Endothelial cell (in vitro differentiated cells): Measurements from ENCODE around the gene IL36RN. TPM values are rescaled to one million over a fixed set of nuclear protein-coding genes. Genes with fewer than 3 reads are reported as not detected.

ENCODE experiments used
- DNase-seq: peaks from one replicate; pipeline ENCODE4 v3.0.0; 2021; ENCODE audit warnings: low spot score
- H3K27ac Mint-ChIP-seq: one replicate; pipeline ENCODE4 v1.8.0; 2021; ENCODE audit warnings: mixed read lengths, inconsistent platforms; ENCODE audit not compliant: unreplicated experiment
- H3K27me3 Mint-ChIP-seq: one replicate; pipeline ENCODE4 v1.8.0; 2021; ENCODE audit warnings: mild to moderate bottlenecking, moderate library complexity, mixed read lengths, inconsistent platforms; ENCODE audit not compliant: unreplicated experiment
- H3K36me3 Mint-ChIP-seq: one replicate; pipeline ENCODE4 v1.8.0; 2021; ENCODE audit warnings: mild to moderate bottlenecking, low read depth, mixed read lengths, inconsistent platforms; ENCODE audit not compliant: unreplicated experiment
- H3K4me1 Mint-ChIP-seq: one replicate; pipeline ENCODE4 v1.8.0; 2021; ENCODE audit warnings: mild to moderate bottlenecking, mixed read lengths, inconsistent platforms; ENCODE audit not compliant: unreplicated experiment
- H3K4me3 Mint-ChIP-seq: one replicate; pipeline ENCODE4 v1.8.0; 2021; ENCODE audit warnings: mild to moderate bottlenecking, mixed read lengths, inconsistent platforms; ENCODE audit not compliant: unreplicated experiment
- H3K9me3 Mint-ChIP-seq: one replicate; pipeline ENCODE4 v1.8.0; 2021; ENCODE audit warnings: mixed read lengths, inconsistent platforms; ENCODE audit not compliant: unreplicated experiment
- CTCF ChIP-seq: fragments of 200-600 bp; sonication (generic); IDR thresholded peaks from one replicate; pipeline ENCODE4 v1.5.0; 2021; ENCODE audit warnings: antibody characterized with exemption; ENCODE audit not compliant: unreplicated experiment
- total RNA-seq: library from RNA; stranded (reverse); fragmentation: NEBNext Ultra II Directional; extraction: Animal tissue kit (Norgen Biotek cat#: 25700); gene quantifications from one replicate; pipeline ENCODE4 v1.2.1, GENCODE V29; 2021; ENCODE audit not compliant: unreplicated experiment

IL36RN gene
- total RNA-seq, 1 donor from 2014 or later = not detected

- Mint-ChIP-seq H3K36me3 (no peaks in the 10 kb centered on the region), H3K27me3 (peaks cover 6% of the 10 kb centered on the region), H3K4me1 (no peaks in the 10 kb centered on the region)
Observed at GRCh38 chr2:113075600-113075999, 16.6 kb downstream of the IL36RN start.

GRCh38 chr2:113076954-113077669, 18.1 kb downstream of the IL36RN start:
- Mint-ChIP-seq H3K36me3 (no peaks in the 10 kb centered on the region), H3K4me3 (no peak overlapping the region), H3K9me3 (no peaks in the 10 kb centered on the region), H3K27me3 (peaks cover 6% of the 10 kb centered on the region), H3K4me1 (no peaks in the 10 kb centered on the region), H3K27ac (no peak overlapping the region)
- no peak for DNase-seq
- no peak for TF ChIP-seq CTCF

More at GRCh38 chr2:113075600-113075999, 16.6 kb downstream of the IL36RN start:
- Mint-ChIP-seq H3K9me3 (no peaks in the 10 kb centered on the region), H3K27ac (no peak overlapping the region), H3K4me3 (no peak overlapping the region)
- no peak for TF ChIP-seq CTCF
- DNase-seq = no peak

- no peak overlapping the region for H3K4me3 Mint-ChIP-seq
- H3K4me1 Mint-ChIP-seq = no peaks in the 10 kb centered on the region
- DNase-seq = no peak
- H3K36me3 Mint-ChIP-seq = no peaks in the 10 kb centered on the region
- no peaks in the 10 kb centered on the region for H3K9me3 Mint-ChIP-seq
- no peak for TF ChIP-seq CTCF
- H3K27ac Mint-ChIP-seq = no peak overlapping the region
- H3K27me3 Mint-ChIP-seq = peaks cover 6% of the 10 kb centered on the region
Observed at GRCh38 chr2:113077921-113078320, 18.9 kb downstream of the IL36RN start.

GRCh38 chr2:113078350-113078839, 19.4 kb downstream of the IL36RN start:
- Mint-ChIP-seq H3K36me3 (no peaks in the 10 kb centered on the region), H3K4me3 (no peak overlapping the region), H3K27ac (no peak overlapping the region), H3K9me3 (no peaks in the 10 kb centered on the region), H3K4me1 (no peaks in the 10 kb centered on the region), H3K27me3 (peaks cover 6% of the 10 kb centered on the region)
- no peak for DNase-seq
- no peak for TF ChIP-seq CTCF

- Mint-ChIP-seq H3K4me1 (no peaks in the 10 kb centered on the region), H3K4me3 (no peak overlapping the region), H3K36me3 (no peaks in the 10 kb centered on the region), H3K27me3 (peaks cover 6% of the 10 kb centered on the region), H3K27ac (no peak overlapping the region), H3K9me3 (no peaks in the 10 kb centered on the region)
- DNase-seq = no peak
- no peak for TF ChIP-seq CTCF
Observed at GRCh38 chr2:113079131-113079530, 20.1 kb downstream of the IL36RN start.
